Bronchial epithelial cell (primary cell): ENCODE measurements around the gene CREB1. TPM values are rescaled to one million over a fixed set of nuclear protein-coding genes. Genes with fewer than 3 reads are reported as not detected.
"Not testable (repeated sequence)": the region's sequence is repeated elsewhere in the genome, so short reads cannot be mapped to it uniquely, and the experiment has no call there.

Experiments
- DNase-seq: peaks from one replicate; pipeline ENCODE4 v3.0.0-alpha.2; 2010; ENCODE audit warnings: low read depth
- FAIRE-seq: peaks from 2 replicates; lab custom pipeline; 2011; peaks lifted over from hg19 to GRCh38; lab: Jason Lieb, UNC
- H3K27me3 ChIP-seq: 2 replicates; pipeline ENCODE4 v1.5.1; 2011; ENCODE audit warnings: low read length; ENCODE audit not compliant: control insufficient read depth, insufficient read depth
- H3K36me3 ChIP-seq: 2 replicates; pipeline ENCODE4 v1.5.1; 2011; ENCODE audit warnings: low read length; ENCODE audit not compliant: control insufficient read depth, insufficient read depth
- H3K4me3 ChIP-seq: 2 replicates; pipeline ENCODE4 v1.5.1; 2011; ENCODE audit warnings: mild to moderate bottlenecking, low read depth, low read length, control low read depth
- total RNA-seq: library from RNA; depleted of rRNA; stranded (reverse); fragments of >200 nt; gene quantifications from 2 replicates; pipeline ENCODE4 v1.2.1, GENCODE V29; 2014
- TF ChIP-seq, protein P1 (sequence below): IDR thresholded peaks from 2 replicates; pipeline ENCODE4 v1.5.1; 2011; ENCODE audit warnings: mild to moderate bottlenecking, moderate library complexity, low read length, control low read depth, inconsistent platforms; ENCODE audit not compliant: insufficient read depth, severe bottlenecking

CREB1 gene
- total RNA-seq, 1 donor from 2014 or later = 36.9 TPM

DNA sequence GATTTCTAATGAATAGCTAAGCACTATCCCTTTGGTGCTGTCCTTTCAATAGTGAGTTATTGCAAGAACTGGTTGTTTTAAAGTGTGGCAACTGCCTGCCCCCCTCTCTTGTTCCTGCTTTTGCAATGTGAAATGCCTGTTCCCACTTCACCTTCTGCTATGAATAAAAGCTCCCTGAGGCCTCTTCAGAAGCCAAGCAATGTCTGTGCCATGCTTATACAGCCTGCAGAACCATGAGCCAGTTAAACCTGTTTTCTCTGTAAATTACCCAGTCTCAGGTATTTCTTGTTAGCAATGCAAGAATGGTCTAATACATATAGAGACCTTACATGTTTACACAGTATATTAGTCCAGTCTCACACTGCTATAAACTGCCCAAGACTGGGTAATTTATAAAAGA is 110.4 kb downstream of the CREB1 start:
- DNase-seq (no peak), FAIRE-seq (no peak)
- Histone ChIP-seq H3K4me3 (no peak overlapping the region), H3K27me3 (no peaks in the 10 kb centered on the region), H3K36me3 (no peaks in the 10 kb centered on the region)
- TF ChIP-seq, protein P1, sequence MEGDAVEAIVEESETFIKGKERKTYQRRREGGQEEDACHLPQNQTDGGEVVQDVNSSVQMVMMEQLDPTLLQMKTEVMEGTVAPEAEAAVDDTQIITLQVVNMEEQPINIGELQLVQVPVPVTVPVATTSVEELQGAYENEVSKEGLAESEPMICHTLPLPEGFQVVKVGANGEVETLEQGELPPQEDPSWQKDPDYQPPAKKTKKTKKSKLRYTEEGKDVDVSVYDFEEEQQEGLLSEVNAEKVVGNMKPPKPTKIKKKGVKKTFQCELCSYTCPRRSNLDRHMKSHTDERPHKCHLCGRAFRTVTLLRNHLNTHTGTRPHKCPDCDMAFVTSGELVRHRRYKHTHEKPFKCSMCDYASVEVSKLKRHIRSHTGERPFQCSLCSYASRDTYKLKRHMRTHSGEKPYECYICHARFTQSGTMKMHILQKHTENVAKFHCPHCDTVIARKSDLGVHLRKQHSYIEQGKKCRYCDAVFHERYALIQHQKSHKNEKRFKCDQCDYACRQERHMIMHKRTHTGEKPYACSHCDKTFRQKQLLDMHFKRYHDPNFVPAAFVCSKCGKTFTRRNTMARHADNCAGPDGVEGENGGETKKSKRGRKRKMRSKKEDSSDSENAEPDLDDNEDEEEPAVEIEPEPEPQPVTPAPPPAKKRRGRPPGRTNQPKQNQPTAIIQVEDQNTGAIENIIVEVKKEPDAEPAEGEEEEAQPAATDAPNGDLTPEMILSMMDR = no peak

DNA sequence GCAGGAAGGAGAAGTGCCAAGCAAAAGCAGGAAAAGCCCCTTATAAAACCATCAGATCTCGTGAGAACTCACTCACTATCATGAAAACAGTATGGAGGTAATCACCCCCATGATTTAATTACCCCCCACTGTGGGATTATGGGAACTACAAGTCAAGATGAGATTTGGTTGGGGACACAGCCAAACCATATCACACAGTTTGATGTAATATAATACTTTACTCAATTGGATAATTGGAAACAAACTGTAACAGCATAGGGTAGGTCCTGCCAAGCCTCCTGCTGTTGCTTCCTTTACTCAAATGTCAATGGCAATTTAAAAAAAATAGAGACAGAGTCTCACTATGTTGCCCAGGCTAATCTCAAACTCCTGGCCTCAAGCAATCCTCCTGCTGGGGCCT is 110.9 kb downstream of the CREB1 start:
- no peaks in the 10 kb centered on the region for H3K36me3 ChIP-seq
- TF ChIP-seq, protein P1 = no peak
- FAIRE-seq (no peak), DNase-seq (no peak)
- H3K27me3 ChIP-seq = no peaks in the 10 kb centered on the region
- H3K4me3 ChIP-seq = no peak overlapping the region

DNA sequence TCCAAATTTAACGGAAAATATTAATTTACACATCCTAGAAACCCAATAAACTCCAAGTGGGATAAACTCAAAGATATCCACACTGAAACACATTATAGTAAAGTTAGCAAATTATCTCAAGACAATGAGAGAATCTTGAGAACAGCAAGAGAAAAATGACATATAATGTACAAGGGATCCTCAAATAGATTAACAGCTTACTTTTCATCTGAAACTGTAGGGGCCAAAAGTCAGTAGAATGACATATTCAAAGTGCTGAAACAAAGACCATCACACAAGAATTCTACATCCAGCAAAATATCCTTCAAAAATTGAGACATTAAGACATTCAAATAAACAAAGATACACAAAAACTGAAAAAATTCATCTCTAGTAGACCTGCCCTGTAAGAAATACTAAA is 114.1 kb downstream of the CREB1 start:
- Histone ChIP-seq H3K4me3 (no peak overlapping the region), H3K27me3 (no peaks in the 10 kb centered on the region), H3K36me3 (no peaks in the 10 kb centered on the region)
- no peak for DNase-seq
- FAIRE-seq = no peak
- TF ChIP-seq, protein P1 = no peak

DNA sequence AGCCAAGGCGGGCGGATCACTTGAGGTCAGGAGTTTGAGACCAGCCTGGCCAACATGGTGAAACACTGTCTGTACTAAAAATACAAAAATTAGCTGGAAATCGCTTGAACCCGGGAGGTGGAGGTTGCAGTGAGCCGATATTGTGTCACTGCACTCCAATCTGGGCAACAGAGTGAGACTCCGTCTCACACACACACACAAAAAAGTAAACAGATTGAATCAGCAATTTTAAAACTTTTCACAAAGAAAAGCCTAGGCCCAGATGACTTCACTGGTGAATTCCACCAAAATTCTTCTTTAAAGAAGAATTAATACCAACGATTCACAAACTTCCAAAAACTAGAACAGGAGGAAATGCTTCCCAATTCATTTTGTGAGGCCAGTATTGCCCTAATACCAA is 116.8 kb downstream of the CREB1 start:
- not testable (repeated sequence) for H3K4me3 ChIP-seq, H3K36me3 ChIP-seq, FAIRE-seq, DNase-seq, H3K27me3 ChIP-seq

Other genes with a start within 250 kb of the CREB1 start
- gene METTL21A, start 95.4 kb downstream of the CREB1 start, total RNA-seq = 7.7 and 11.6 TPM in 2 replicates
- 5.5 and 8.3 TPM in 2 replicates for gene CCNYL1, start 181.7 kb downstream of the CREB1 start, total RNA-seq
- 2.9 and 4.2 TPM in 2 replicates for gene FZD5, start 239.9 kb downstream of the CREB1 start, total RNA-seq